Activated T-helper 1 cell treated with Interleukin-2 at 50 U/mL for 16 hours (primary cell): Measurements from ENCODE around the gene DAGLB.
"Not testable (repeated sequence)": the region's sequence is repeated elsewhere in the genome, so short reads cannot be mapped to it uniquely, and the experiment has no call there.

Source experiments
- DNase-seq: peaks from one replicate; pipeline ENCODE4 v3.0.0-alpha.2; 2020; ENCODE audit warnings: low read depth

The DAGLB gene

DNA sequence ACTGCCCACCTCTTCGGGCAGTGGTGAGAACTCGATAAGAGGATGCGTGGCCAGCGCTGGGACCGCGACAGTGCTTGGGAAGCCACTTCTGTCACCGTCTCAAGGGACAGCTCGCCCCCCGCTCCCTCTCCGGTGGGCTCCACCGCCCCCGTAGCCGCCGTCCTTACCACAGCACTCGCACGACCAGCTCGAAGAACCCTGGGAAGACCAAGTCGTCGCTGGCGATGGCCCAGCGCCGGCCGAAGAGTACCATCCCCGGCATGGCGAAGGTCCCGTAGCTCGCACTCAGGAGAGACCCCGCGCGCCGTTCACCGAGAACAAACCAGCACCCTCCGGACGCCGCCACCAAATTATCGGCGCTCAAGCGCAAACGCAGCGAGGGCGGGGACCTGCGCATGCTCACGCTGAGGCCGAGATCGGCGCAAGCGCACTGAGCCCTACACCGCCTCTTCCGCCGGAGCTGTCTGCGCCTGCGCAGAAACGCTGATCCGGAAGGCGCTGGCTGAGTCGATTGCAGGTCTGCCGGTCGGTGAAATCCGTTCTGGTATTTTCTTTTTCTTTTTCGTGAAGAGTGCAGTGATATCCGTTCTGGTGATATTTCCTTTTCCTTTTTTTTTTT lies at the start of gene DAGLB:
Gene DAGLB, minus strand, starts transcription at position 374 of the 619 bp plus-strand sequence. Its CDS starts 112 bp downstream, at position 262.
- DNase-seq, result peak; percentile 95

DNA sequence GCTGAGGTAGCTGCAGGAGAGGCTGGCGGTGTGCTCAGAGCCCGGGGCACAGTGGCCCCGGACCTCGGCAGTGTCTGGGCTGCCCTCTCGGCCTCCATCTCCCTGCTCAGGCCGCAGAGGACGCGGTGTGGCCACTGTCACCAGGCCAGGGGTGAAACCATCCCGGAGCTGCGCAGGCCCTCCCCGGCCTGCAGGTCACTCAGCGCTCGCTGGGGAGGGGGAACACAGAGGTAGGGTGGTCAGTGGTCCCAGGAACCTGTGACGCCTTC lies 49.8 kb upstream of the DAGLB start:
- DNase-seq, result no peak

DNA sequence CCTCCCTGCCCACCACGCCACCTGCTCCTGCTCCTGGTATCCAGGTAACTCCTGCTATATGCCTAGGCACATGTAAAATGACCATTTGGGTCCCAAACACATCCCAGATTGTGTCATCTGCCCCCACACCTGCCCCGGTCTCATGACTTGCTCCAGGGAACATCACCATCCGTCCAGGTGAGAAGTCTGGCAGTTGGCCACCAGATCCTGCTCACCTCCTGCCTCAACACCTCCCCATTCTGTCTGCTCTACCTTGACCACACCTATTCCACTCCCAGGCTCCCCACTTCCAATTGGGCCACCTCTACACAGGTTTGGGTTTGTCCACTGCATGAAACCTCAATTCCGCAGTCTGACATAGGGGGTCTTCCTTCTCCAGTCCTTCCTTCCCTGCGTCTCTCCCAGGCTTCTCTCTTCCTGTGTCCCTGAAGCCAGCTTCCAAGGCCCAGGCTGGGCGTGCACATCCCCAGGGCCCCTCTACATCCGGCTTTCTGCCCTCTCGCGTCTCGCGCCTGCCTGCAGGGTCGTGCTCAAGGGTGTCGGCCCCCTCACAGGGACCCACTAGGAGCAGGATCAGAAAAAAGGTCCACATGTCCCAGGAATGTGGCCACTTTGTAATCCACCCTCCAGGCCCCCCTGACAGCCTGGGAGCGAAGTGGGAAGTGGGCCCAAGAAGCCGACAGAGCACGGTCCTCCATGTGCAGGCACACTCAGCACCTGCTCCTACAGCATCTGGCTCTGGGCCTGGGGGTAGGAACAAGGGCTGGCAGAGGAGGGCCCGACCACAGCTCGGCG lies 49.3 kb upstream of the DAGLB start:
- DNase-seq, result no peak

DNA sequence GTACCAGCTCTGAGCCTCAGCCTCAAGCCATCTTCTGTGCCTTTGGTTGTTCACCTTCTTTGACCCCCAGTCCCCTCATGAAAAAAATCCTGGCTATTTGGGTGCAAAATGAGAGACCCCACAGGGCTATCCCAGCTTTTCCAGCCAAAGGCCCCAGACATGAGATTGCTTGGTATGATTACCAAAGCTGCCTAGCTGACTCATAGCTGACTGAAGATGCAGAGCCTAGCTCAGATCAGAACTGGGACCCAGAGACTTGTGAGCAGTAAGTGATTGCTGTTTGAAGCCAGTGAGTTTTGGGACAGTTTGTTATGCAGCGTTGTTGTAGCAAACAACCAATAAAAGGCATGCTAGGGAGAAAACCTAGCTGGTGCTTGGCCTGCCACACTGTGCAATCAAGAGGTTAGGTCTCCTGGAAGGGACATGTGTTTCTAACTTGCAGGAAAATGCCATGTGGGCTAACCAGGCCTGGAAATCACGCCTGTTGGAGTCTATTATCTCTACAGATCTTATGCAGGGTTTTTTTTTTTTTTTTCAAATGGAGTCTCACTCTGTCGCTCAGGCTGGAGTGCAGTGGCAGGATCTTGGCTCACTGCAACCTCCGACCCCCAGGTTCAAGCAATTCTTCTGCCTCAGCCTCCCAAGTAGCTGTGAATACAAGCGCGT lies 48.0 kb upstream of the DAGLB start:
- no peak for DNase-seq

GRCh38 chr7:6494365-6494764 lies 46.6 kb upstream of the DAGLB start:
- DNase-seq, result no peak

DNA sequence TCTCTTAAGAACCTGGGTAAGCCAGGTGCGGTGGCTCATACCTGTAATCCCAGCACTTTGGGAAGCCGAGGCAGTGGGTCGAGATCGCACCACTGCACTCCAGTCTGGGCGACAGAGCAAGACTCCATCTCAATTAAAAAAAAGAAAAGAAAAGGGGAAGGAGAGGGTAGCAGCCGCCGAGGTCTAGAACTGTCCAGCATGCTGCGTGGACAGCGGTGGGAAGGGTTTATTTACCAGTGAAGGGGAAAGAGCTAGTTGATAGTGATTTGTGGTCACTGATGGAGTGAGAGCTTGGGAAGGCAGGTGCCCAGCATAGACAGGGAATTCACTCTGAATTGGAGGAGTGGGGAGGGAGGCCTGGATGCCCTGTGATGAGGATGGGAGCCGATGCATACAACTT lies 43.4 kb upstream of the DAGLB start:
- no peak for DNase-seq

DNA sequence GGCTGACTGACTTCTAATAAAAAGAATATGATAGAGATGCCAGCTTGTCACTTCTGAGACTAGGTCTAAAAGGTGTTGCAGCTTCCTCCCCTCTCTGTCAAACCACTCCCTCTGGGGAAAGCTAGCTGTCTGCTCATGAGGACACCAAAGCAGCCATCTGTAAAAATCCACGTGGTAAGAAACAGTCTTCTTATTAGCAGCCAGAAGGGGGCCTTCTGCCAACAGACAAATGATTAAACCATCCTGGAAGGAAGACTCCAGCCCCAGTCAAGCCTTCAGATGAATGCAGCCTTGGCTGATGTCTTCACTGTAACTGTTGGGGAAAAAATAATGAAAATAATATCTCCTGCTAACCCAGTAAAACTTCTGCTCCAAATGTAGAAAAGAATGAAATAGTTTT lies 41.9 kb upstream of the DAGLB start:
- DNase-seq, result no peak

DNA sequence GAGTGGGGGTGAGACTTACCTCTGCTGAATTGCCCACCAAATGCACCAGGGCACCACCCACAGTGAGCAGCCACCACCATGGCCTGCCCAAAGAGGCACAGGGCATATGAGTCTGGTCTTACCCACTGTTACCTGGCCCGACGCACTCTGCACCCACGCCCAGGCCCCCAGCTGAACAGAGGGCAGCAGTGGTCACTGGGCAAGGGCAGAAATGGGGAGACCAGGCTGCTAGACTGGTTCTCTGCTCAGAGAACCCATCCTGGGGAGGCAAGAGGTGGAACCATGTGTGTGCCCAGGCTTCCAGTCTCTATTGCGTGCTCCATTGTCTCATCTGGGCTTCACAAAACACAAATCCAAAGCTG lies 39.4 kb upstream of the DAGLB start:
- DNase-seq, result no peak

DNA sequence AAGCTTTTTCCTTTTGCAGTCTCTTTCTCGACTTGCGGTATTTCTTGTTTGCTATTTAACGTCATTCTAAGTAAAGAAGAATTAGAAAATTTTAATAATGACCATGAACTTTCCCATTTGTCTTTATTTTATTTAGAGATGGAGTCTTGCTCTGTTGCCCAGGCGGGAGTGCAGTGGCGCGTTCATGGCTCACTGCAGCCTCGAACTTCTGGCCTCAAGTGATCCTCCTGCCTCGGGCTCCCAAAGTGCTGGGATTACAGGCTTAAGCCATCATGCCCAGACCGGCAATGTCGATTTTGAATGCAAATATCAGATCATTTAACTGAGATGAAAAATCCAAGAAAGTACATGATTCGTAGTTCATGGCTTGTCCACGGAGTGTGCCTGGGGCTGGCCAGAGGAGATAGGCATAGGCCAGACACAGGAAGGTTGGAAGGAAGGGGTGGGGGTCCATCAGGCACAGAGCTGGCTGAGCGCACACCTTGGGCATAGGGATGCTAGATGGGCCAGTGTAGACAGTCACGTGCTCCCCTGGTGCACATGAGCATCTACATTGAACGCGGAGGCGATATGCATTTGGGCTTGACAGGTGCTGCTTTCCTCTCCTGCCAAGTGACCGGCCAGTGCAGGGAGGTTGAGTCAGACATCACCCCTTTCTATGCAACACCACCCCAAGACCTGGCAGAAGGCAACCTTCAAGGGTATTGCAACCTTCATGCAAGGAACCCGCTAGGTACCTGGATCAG lies 38.9 kb upstream of the DAGLB start:
- no peak for DNase-seq

DNA sequence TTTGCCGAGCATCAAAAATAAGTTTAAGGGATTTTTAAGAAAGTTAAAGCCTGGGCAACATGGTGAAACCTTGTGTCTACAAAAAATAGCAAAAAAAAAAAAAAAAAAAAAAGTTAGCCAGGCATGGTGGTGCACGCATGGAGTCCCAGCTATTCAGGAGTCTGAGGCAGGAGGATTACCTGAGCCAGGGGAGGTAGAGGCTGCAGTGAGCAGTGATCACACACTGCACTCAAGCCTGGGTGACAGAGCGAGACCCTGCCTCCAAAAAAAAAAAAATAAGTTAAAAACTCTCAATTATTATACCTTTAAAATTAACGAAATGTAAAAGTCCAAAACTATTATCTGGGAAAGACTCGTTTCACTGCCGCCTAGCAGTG lies 35.0 kb upstream of the DAGLB start:
- no peak for DNase-seq

DNA sequence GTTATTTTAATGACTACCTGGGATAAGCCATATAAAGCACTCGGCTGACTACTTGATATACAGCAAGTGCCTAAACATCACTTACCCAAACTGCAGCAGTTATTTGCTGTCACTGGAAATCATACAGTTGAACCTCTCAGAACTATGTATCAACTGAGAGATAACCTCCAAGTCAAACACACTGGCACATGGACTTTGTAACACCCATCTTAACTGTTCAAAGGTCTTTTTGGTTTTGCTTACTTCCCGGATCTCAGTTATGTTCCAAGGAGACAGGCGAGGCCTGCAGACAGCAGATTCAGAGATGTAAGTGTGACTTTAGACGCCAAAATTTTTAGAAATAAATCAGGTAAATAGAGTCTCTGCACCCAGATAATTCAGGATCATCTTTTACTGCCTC lies 34.6 kb upstream of the DAGLB start:
- no peak for DNase-seq

GRCh38 chr7:6481445-6481844 lies 33.7 kb upstream of the DAGLB start:
- DNase-seq, result no peak

GRCh38 chr7:6480323-6480660 lies 32.5 kb upstream of the DAGLB start:
- no peak for DNase-seq

DNA sequence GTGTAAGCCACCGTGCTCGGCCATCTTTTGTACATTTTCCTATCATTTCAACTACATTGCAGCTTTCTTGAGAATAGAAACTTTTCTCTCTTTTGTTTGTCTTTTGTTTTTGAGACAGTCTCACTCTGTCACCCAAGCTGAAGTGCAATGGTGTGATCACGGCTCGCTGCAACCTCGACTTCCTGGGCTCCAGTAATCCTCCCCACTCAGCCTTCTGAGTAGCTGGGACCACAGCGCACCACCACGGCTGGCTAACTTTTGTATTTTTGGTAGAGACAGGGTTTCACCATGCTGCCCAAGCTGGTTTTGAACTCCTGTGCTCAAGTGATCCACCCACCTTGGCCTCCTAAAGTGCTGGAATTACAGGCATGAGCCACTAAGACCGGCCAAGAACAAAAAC lies 31.3 kb upstream of the DAGLB start:
- no peak for DNase-seq

DNA sequence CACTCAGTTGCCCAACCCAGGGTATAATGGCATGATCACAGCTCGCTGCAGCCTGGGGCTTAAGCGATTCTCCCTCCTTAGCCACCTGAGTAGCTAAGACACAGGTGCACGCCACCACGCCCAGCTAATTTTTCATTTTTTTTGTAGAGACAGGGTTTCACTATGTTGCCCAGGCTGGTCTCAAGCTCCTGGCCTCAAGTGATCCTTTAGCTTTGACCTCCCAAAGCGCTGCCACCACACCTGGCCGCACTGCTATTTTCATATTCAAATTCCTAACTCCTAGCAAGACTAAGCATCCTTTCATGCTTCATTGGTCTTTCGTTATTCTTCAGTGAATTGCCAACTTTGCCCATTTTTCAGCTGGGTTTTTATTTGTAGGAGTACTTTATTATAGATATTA lies 30.4 kb upstream of the DAGLB start:
- DNase-seq, result no peak

GRCh38 chr7:6477318-6477660 lies 29.5 kb upstream of the DAGLB start:
- DNase-seq, result no peak

DNA sequence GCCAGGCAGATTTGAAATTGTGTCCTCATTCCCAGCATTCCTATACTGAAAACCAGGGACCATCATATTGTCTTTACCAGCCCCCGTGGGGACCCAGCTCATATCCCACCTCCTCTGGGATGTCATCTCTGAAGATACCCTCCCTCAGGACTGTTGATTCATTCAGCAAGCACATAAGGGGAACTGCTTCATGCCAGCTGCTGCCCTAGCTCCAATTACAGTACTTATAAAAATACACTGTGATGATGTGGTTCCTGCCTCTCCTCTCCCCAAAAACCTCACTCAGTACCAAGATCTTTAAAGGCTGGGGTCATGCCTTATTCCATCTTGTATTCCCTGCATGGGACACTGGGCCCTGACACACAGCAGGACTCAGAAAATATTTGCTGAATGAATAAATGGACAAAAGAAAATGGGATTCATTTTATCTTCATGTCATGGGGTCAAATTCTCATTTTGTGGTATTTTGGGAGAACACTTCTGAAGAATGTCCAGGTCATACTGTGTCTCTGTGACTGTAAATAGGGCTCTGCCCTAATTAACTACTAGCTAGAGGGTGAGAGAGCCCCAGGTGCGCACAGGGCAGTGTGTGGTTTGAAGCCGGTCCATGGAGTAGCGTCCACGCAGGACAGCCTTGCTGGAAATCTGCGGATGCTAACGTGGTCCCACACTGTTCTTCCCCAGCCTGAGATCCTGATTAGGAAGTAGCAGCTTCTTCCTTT lies 29.0 kb upstream of the DAGLB start:
- no peak for DNase-seq

DNA sequence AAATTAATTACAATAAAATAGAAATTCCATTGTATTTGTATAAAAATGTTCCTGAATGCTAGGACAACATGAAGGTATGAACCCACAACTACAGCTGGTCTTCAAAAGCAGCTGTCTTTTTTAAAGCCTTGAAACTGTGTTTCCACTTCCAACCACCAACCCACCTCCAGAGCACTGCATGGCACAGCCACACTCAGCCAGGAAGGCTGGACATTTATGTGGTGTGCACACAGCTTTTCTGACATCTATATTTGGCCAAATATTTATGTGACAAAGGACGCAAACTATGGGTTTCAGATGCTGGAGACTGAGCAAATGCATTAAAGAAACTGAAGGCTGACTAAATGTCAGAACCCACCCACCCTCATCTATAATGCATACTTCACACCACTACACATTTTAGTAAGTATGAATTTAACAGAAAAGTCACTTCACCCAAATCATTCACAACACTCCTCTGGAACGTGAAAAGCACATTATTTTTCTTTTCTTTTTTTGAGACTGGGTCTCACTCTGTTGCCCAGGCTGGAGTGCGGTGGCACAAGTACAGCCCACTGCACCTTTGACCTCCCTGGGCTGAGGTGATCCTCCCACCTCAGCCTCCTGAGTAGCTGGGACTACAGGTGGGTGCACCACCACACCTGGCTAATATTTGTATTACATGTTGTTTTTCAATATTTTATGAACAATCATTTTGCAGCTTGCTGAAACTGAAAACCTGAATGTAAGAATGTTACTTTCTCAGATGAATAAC lies 27.9 kb upstream of the DAGLB start:
- no peak for DNase-seq

DNA sequence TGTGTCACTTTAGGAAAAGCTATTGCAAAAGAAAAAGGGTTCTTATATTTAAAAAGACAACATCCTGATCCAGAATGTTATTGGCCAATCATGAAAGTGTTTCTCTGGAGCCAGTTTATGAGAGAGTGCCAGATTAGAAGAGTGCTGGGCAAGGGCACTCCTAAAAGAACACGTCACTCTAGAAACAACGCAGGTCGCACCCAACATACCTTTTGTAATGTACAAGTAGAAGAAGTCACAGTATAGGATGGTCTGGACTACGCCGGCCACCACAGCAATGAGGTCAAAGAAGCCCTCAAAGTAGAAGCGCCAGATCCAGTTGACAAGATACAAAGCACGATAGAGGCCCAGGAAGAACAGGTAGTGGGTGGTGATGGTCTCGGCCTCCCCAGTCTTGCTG lies 18.1 kb upstream of the DAGLB start:
- DNase-seq, result no peak

DNA sequence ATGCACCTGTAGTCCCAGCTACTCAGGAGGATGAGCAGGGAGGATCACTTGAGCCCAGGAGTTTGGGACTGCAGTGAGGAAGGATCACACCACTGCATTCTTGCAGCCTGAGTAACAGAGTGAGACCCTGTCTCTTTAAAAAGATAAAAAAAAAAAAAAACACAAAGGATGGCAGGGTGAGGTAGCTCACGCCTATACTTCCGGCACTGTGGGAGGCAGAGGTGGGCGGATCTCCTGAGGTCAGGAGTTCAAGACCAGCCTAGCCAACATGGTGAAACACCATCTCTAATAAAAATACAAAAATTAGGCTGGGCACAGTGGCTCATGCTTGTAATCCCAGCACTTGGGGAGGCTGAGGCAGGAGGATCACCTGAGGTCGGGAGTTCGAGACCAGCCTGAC lies 15.9 kb upstream of the DAGLB start:
- DNase-seq, result not testable (repeated sequence)

DNA sequence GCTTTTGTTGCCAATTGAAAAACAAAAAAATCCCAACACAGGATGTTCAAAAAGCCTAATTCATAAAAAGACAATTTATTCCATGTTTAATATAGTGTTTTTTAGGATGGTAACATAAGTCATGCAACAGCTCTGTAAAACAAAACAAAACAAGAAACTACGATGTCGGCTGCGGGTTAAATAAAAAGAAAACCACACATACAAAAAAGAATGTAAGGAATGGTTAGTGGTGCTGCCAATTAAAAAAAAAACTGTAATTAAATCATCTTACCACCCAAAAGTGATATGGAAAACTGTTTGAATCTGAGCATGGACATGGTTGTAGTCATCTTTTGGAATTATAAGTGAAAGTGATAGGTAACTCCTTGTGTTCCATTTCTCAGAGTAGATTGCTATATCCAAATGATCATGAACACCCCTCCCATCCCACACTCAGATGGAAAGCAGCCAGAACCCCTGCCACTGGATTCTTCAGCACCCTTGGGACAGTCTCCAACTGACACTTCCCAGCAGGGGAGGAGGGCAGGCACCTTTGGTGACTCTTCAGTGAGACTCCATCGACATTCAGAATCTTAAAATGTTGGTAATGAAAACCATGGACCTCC lies 14.3 kb upstream of the DAGLB start:
- no peak for DNase-seq
